Esophagus muscularis mucosa (tissue), 3 donors: ENCODE results near the gene SLC24A3.

ENCODE experiments used
- POLR2A ChIP-seq: fragments of 450-650 bp; IDR thresholded peaks from one replicate; pipeline ENCODE4 v1.6.1; 2017; ENCODE audit warnings: antibody characterized with exemption, moderate library complexity, mild to moderate bottlenecking, low read depth
- TF ChIP-seq, protein P1 (sequence below), 3 experiments: fragments of 200-600 bp in 2 of 3; fragments of 450-650 bp in 1 of 3; sonication (generic) in 2 of 3; IDR thresholded peaks; one replicate each; pipeline ENCODE4 v1.5.1; 2017 to 2019; ENCODE audit warnings: antibody characterized with exemption in 3 of 3, mild to moderate bottlenecking in 2 of 3, moderate library complexity in 1 of 3

DNA sequence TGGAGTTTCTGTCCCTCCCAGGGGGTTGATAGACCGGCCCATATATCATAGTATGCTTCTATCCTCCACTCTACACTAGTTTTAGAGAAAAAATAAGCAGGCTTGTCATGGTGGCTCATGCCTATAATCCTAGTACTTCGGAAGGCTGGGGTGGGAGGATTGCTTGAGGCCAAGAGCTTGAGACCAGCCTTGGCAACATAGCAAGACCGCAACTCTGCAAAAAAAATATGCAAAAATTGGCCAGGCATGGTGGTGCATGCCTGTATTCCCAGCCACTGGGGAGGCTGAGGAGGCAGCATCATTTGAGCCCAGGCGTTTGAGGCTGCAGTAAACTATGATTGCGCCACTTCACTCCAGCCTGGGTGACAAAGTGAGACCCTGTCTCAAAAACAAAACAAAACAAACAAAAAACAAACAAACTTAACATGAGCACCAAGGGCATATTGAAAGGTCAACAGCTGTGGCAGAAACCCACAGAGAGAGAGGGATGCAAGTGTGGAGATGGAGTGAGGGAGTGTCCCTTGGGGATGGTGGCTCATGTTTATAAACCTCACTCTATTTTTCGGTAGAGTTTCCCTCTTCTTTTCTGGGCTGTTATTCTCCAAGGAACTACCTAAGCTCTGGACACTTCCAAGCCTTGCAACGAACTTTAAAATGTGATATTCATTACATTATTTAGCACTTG is 24.1 kb downstream of the SLC24A3 start:
- TF ChIP-seq, protein P1, sequence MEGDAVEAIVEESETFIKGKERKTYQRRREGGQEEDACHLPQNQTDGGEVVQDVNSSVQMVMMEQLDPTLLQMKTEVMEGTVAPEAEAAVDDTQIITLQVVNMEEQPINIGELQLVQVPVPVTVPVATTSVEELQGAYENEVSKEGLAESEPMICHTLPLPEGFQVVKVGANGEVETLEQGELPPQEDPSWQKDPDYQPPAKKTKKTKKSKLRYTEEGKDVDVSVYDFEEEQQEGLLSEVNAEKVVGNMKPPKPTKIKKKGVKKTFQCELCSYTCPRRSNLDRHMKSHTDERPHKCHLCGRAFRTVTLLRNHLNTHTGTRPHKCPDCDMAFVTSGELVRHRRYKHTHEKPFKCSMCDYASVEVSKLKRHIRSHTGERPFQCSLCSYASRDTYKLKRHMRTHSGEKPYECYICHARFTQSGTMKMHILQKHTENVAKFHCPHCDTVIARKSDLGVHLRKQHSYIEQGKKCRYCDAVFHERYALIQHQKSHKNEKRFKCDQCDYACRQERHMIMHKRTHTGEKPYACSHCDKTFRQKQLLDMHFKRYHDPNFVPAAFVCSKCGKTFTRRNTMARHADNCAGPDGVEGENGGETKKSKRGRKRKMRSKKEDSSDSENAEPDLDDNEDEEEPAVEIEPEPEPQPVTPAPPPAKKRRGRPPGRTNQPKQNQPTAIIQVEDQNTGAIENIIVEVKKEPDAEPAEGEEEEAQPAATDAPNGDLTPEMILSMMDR (IDR thresholded peaks at IDR 0.05) = no peak
- no peak for TF ChIP-seq POLR2A
